Pancreas (tissue), 10 donors: ENCODE measurements around the gene MAFG. TPM values are rescaled to one million over a fixed set of nuclear protein-coding genes. Genes with fewer than 3 reads are reported as not detected.

ENCODE experiments used
- ATAC-seq, 4 donors: fragments of 200-7000 bp; cut with Tn5 transposase; one replicate each; pipeline versions ENCODE4 v1.8.0 to v1.9.1; 2020; ENCODE audit warnings: mild to moderate bottlenecking in 4 of 4, moderate library complexity in 4 of 4
- DNase-seq, 6 donors: peaks; one replicate each; pipeline ENCODE4 v3.0.0-alpha.2; 2020
- FAIRE-seq: peaks from 2 replicates; lab custom pipeline; 2012; peaks lifted over from hg19 to GRCh38; lab: Jason Lieb, UNC
- H3K27ac ChIP-seq, 4 donors: fragments of 200-600 bp; sonication (generic); 1 replicate in 3 of 4; 2 replicates in 1 of 4; pipeline versions ENCODE4 v1.5.0 to v1.8.0; 2020
- H3K27me3 ChIP-seq, 4 donors: fragments of 200-600 bp; one replicate each; pipeline ENCODE4 v1.8.0; 2021
- H3K36me3 ChIP-seq, 3 donors: fragments of 200-600 bp; sonication (generic) in 1 of 3; one replicate each; pipeline versions ENCODE4 v1.5.0 to v1.8.0; 2020 to 2021
- H3K4me1 ChIP-seq, 3 donors: fragments of 200-600 bp; one replicate each; pipeline ENCODE4 v1.8.0; 2021
- H3K4me3 ChIP-seq, 4 donors: fragments of 200-600 bp; sonication (generic) in 2 of 4; one replicate each; pipeline versions ENCODE4 v1.5.0 to v1.8.0; 2020 to 2021
- H3K9me3 ChIP-seq, 4 donors: fragments of 200-600 bp; one replicate each; pipeline ENCODE4 v1.8.0; 2021
- CTCF ChIP-seq, 4 donors: fragments of 200-600 bp; sonication (generic) in 3 of 4; IDR thresholded peaks; one replicate each; pipeline versions ENCODE4 v1.5.0 to v1.8.0; 2021; ENCODE audit warnings: antibody characterized with exemption in 4 of 4
- WGBS, 2 donors: extraction: QIAGEN DNeasy Blood & Tissue Kit; methylation state at CpG; one replicate each; pipeline ENCODE4 v1.1.7; 2013; 5-methylcytosine and 5-hydroxymethylcytosine counted together
- intact Hi-C, 3 donors: fragments of 100-400 bp; cut with DNase I; formaldehyde crosslinking; loops; one replicate each; pipeline versions ENCODE4 v1.11.1 to v1.14.2; 2022
- polyA plus RNA-seq, 2 donors: library from polyadenylated mRNA; stranded (reverse); fragments of 200-250 nt; gene quantifications; one replicate each; pipeline ENCODE4 v1.2.3, GENCODE V29; 2013
- total RNA-seq, 6 donors: library from RNA; stranded (reverse); fragmentation: NEBNext Ultra II Directional in 4 of 6; extraction: Animal tissue kit (Norgen Biotek cat#: 25700) in 4 of 6; gene quantifications; one replicate each; pipeline versions ENCODE4 v1.2.1 to v1.2.4, GENCODE V29; 2021 to 2023
- donor health status: healthy with polysubstance abuse.
- donor health status: DM: no; HTN: no; CAD: no; lungs with moderate emphysema.
- donor health status: DM: no; HTN: no; CAD: no.
- donor health status: control.
- donor health status: control.
- donor health status: Bipolar disorder and iron deficiency.
- donor health status: DM: yes; HTN: yes; CAD: no.
- donor health status: DM: no; HTN: no; CAD: no.
- donor health status: DM: no; HTN: no; CAD: no.
- donor health status: DM: yes; HTN: yes; CAD: no.

Gene MAFG
- total and polyA plus RNA-seq, 8 donors, result 6.4 to 11.1 (median 8.0) TPM

GRCh38 chr17:81940538-81941483, 13.3 kb upstream of the MAFG start:
- H3K4me1 ChIP-seq, result peaks cover 0 to 1% (median under 1%) of the 10 kb centered on the region in 3 donors
- DNase-seq (peak in 2 of 6 donors; percentile 30 to 57), ATAC-seq (no peak), FAIRE-seq (no peak)
- no peaks in the 10 kb centered on the region for H3K36me3 ChIP-seq
- no peak for TF ChIP-seq CTCF (IDR thresholded peaks at IDR 0.05)
- H3K9me3 ChIP-seq, result no peaks in the 10 kb centered on the region
- no peak overlapping the region for H3K27ac ChIP-seq
- no peak overlapping the region for H3K4me3 ChIP-seq
- H3K27me3 ChIP-seq, result no peaks in the 10 kb centered on the region
- 87 to 88% methylated on average over 56 of the region's 56 CpGs for whole genome bisulfite sequencing, 2 donors
- intact Hi-C loops, result no loop called here

DNA sequence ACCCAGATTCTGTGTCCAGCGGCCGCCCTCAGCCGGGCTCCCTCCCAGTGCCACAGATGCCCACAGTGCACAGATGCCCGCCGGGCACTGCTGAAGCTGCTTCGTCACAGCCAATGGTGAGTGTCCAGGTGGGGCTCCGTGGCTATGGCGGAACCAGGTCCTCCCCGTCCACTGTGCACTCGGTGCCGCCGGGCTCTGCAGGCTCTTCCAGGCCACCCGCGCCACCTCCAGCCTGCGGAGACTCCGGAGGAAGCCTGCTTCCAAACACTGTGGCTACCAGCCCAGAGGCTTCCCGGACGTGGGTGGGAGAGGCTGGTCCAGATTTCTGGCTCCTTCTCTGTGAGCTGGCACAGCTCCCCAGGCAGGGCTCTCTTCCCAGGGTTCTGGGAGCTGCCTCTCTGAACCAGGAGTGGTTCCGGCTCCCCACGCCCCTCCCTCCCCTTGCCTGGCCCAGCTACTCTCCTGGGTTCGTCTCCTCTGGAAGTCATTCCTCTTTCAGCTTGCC, 12.4 kb upstream of the MAFG start:
- no peak for TF ChIP-seq CTCF (IDR thresholded peaks at IDR 0.05)
- no peak for ATAC-seq
- DNase-seq, result peak in 2 of 6 donors; percentile 34 to 58
- intact Hi-C loops, result no loop called here
- H3K4me3 ChIP-seq, result no peak overlapping the region
- peaks cover 0 to 5% (median 3%) of the 10 kb centered on the region in 3 donors for H3K4me1 ChIP-seq
- FAIRE-seq, result no peak
- no peak overlapping the region for H3K27ac ChIP-seq
- 81 to 82% methylated on average over 21 of the region's 21 CpGs for WGBS, 2 donors
- no peaks in the 10 kb centered on the region for H3K27me3 ChIP-seq
- no peaks in the 10 kb centered on the region for H3K36me3 ChIP-seq
- no peaks in the 10 kb centered on the region for H3K9me3 ChIP-seq

- 77 to 78% methylated on average over 15 of the region's 15 CpGs for WGBS, 2 donors
- Histone ChIP-seq H3K9me3 (no peaks in the 10 kb centered on the region), H3K36me3 (no peaks in the 10 kb centered on the region), H3K4me1 (peaks cover 0 to 5% (median 3%) of the 10 kb centered on the region in 3 donors), H3K27ac (no peak overlapping the region), H3K27me3 (no peaks in the 10 kb centered on the region), H3K4me3 (no peak overlapping the region)
- FAIRE-seq, result no peak
- no peak for TF ChIP-seq CTCF (IDR thresholded peaks at IDR 0.05)
- ATAC-seq, result no peak
- intact Hi-C loops, result no loop called here
- peak in 2 of 6 donors; percentile 31 to 51 for DNase-seq
Observed at GRCh38 chr17:81939218-81939617, 11.7 kb upstream of the MAFG start.

DNA sequence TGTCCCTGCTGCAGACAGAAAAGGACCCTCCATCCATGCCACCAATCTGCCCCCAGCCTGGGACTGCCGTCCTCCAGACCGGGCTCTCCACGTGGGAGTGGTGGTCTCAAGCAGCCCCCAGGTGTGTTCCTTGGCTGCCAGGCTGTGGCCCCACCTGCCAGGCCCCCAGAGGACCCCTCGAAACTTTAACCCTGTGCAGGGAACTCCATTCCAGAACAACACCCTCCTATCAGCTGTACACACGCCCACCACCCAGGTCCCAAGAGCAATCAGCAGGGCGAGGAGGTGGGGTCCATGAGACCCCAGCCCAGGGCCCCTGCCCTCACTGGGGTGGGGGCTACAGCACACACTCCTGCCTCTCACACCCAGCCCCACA, 8.2 kb upstream of the MAFG start:
- no peak overlapping the region for H3K27ac ChIP-seq
- FAIRE-seq, result no peak
- peak in 2 of 6 donors; percentile 26 to 48 for DNase-seq
- TF ChIP-seq CTCF (IDR thresholded peaks at IDR 0.05), result no peak
- peak overlapping the region; percentile 52 to 74 (median 70) for H3K4me3 ChIP-seq
- H3K27me3 ChIP-seq, result no peaks in the 10 kb centered on the region
- no peaks in the 10 kb centered on the region for H3K36me3 ChIP-seq
- WGBS, 2 donors, result 68 to 84% methylated on average over 6 of the region's 6 CpGs
- intact Hi-C loops, result no loop called here
- no peaks in the 10 kb centered on the region for H3K9me3 ChIP-seq
- no peak for ATAC-seq
- H3K4me1 ChIP-seq, result peaks cover 0 to 5% (median 3%) of the 10 kb centered on the region in 3 donors
